Activated CD4-positive, alpha-beta memory T cell treated with anti-CD3 and anti-CD28 coated beads for 36 hours (primary cell): Measurements from ENCODE around the gene GMDS. TPM values are rescaled to one million over a fixed set of nuclear protein-coding genes. Genes with fewer than 3 reads are reported as not detected.

Experiments used
- CTCF ChIA-PET: fragments of 350-600 bp; sonication (Branson Sonifier 250); formaldehyde crosslinking; loops from one replicate; lab custom pipeline; 2021; ENCODE audit warnings: antibody characterized with exemption, inconsistent platforms; lab: Charles Lee
- POLR2A ChIA-PET: fragments of 350-600 bp; sonication (Branson Sonifier 250); formaldehyde crosslinking; loops from one replicate; lab custom pipeline; 2021; ENCODE audit warnings: antibody characterized with exemption; lab: Charles Lee
- DNase-seq: peaks from one replicate; pipeline ENCODE4 v3.0.0-alpha.2; 2020
- H3K27ac Mint-ChIP-seq: one replicate; pipeline ENCODE4 v1.8.0; 2021; ENCODE audit warnings: mixed read lengths
- H3K27me3 Mint-ChIP-seq: one replicate; pipeline ENCODE4 v1.8.0; 2021; ENCODE audit warnings: mixed read lengths
- H3K36me3 Mint-ChIP-seq: one replicate; pipeline ENCODE4 v1.8.0; 2021; ENCODE audit warnings: mixed read lengths
- H3K4me1 Mint-ChIP-seq: one replicate; pipeline ENCODE4 v1.8.0; 2021; ENCODE audit warnings: low read depth, mixed read lengths
- H3K4me3 Mint-ChIP-seq: one replicate; pipeline ENCODE4 v1.8.0; 2021; ENCODE audit warnings: mild to moderate bottlenecking, mixed read lengths
- H3K9me3 Mint-ChIP-seq: one replicate; pipeline ENCODE4 v1.8.0; 2021; ENCODE audit warnings: mixed read lengths
- intact Hi-C: fragments of 100-400 bp; cut with micrococcal nuclease; formaldehyde crosslinking; loops from one replicate; pipeline ENCODE4 v1.15.1; 2023
- total RNA-seq, 2 experiments: library from RNA; stranded (reverse); gene quantifications; one replicate each; pipeline ENCODE4 v1.2.3, GENCODE V29; 2021

Gene GMDS
- total RNA-seq, 2 experiments from 2014 or later = 34.7 to 36.4 TPM

DNA sequence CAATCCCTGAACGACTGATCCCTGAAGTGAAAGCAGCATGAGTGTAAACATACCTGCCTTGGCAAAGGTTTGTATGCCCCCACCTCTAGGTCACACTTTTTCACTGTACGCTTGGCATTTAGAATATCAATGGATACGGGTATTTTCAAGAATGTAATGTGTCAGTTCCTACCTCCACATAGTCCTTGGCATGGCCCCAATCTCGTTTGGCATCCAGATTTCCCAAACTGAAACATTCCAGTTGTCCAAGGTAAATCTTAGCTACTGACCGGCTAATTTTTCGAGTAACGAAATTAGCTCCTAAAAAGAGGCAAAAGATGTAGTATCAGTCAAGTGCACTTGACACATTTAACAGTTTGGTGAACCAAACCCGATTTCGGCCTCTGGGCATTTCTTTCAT is 315.5 kb downstream of the GMDS start:
- no peaks in the 10 kb centered on the region for H3K4me1 Mint-ChIP-seq
- no peaks in the 10 kb centered on the region for H3K27me3 Mint-ChIP-seq
- intact Hi-C loops = no loop called here
- ChIA-PET POLR2A (no interaction called here), CTCF (no interaction called here)
- H3K4me3 Mint-ChIP-seq = no peak overlapping the region
- no peak overlapping the region for H3K27ac Mint-ChIP-seq
- no peak for DNase-seq
- peaks cover 4% of the 10 kb centered on the region for H3K36me3 Mint-ChIP-seq
- H3K9me3 Mint-ChIP-seq = peaks cover 13% of the 10 kb centered on the region

- ChIA-PET CTCF (no interaction called here), POLR2A (no interaction called here)
- Mint-ChIP-seq H3K36me3 (peaks cover 9% of the 10 kb centered on the region), H3K27ac (no peak overlapping the region), H3K27me3 (no peaks in the 10 kb centered on the region), H3K9me3 (no peaks in the 10 kb centered on the region), H3K4me3 (no peak overlapping the region), H3K4me1 (no peaks in the 10 kb centered on the region)
- no peak for DNase-seq
- intact Hi-C loops = no loop called here
These were observed 319.5 kb downstream of the GMDS start for GRCh38 chr6:1925743-1926430.

DNA sequence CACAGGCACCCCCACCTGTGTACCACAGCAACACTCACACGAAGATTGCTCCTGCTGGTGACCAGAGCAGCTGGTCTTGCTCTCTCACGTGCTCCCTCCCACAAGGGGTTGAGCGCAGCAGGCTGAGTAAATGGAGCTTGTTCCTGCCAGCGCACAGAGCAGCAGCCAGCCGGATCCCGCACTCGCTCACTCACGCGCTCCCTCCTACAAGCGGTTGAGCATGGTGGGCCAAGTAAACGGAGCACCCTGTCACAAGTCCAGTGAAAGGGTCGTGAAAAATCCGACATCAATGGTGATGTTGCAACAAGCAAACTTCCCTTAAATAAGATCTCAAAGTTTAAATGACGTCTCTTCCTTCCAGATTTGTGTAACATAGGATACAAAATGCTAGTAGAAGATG is 322.0 kb downstream of the GMDS start:
- H3K27ac Mint-ChIP-seq = no peak overlapping the region
- H3K27me3 Mint-ChIP-seq = no peaks in the 10 kb centered on the region
- no peak for DNase-seq
- no peaks in the 10 kb centered on the region for H3K4me1 Mint-ChIP-seq
- CTCF ChIA-PET = no interaction called here
- peaks cover 9% of the 10 kb centered on the region for H3K36me3 Mint-ChIP-seq
- intact Hi-C loops = no loop called here
- POLR2A ChIA-PET = no interaction called here
- H3K4me3 Mint-ChIP-seq = no peak overlapping the region
- no peaks in the 10 kb centered on the region for H3K9me3 Mint-ChIP-seq

DNA sequence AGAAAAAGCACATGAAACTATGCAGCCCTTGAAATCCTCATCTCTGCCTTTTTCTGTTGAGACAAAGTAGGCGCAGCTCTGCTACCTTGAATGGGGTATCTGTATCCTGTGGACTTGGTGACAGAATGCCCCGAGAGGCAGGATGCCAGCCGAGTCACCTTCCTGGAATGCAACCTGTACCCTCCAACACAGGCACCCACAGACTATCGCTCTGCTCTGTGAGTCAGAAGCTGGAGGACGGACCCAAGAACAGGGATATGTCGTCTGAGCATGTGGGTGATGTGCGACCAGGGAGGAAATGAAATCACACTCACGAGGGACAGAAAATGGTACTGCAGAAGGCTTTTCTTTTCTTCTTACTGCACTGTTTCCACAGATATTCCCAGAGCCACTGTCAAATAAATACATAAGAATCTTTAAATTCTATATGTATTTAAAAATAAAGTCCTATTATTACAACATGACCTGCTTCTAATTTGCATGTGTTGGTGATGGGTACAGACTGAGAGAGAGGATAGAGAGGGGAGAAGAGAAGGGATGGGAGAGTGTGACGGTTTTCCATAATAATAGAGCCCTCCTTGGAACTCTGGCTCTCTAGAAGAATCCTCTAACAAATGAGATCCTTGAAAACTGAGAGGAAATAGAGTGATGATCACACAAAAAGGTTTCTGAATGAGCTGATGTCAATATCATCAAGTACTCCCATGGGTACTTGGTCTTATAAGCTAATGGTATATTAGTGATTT is 327.6 kb downstream of the GMDS start:
- Mint-ChIP-seq H3K4me3 (no peak overlapping the region), H3K4me1 (peaks cover 15% of the 10 kb centered on the region), H3K9me3 (no peaks in the 10 kb centered on the region), H3K27ac (no peak overlapping the region), H3K36me3 (peaks cover 3% of the 10 kb centered on the region), H3K27me3 (no peaks in the 10 kb centered on the region)
- ChIA-PET POLR2A (no interaction called here), CTCF (interaction anchor here (0.6 kb wide), 1 partner anchor 37 kb away, joined by 3 read pairs; no protein-coding TSS in a partner anchor)
- DNase-seq = peak; percentile 68
- intact Hi-C loops = no loop called here

DNA sequence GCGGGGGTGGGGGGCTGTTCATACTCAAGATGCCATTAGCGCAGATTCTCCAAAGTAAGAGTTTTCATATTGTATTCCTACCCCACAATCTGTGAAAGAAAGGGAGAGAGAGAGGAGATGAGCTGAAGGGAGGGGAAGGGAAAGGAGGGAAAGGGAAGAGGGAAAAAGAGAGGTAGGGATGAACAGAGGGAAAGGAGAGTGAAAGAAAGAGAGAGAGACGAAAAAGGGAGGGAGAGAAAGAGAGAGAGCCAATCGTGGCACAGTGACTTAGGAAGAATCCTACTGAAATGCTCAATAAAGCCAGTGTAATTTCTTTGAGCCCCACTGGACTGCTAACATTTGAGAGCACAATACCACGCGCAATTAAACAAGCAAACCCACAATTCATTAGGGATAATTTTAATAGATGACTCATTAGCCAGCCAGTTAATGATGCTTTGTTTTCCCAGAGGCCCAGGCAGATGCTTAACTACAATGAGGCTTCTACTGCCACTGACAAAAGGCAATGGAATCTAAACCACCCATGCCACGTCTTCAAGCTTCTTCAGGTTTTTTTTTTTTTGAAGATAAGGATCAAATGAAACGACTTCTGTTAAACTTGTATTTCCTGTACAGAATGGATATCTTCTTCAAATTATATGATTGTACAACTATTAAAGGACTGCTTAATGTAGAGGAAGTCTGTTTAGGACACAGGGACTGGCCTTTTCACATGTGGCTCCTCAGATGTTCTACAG is 328.9 kb downstream of the GMDS start:
- H3K9me3 Mint-ChIP-seq = no peaks in the 10 kb centered on the region
- ChIA-PET POLR2A (no interaction called here), CTCF (no interaction called here)
- no peaks in the 10 kb centered on the region for H3K27me3 Mint-ChIP-seq
- DNase-seq = no peak
- no peak overlapping the region for H3K4me3 Mint-ChIP-seq
- no peak overlapping the region for H3K27ac Mint-ChIP-seq
- H3K36me3 Mint-ChIP-seq = peaks cover 3% of the 10 kb centered on the region
- H3K4me1 Mint-ChIP-seq = peaks cover 15% of the 10 kb centered on the region
- intact Hi-C loops = no loop called here

GRCh38 chr6:1915226-1915625 is 330.2 kb downstream of the GMDS start:
- H3K4me3 Mint-ChIP-seq = no peak overlapping the region
- peaks cover 15% of the 10 kb centered on the region for H3K4me1 Mint-ChIP-seq
- H3K27me3 Mint-ChIP-seq = no peaks in the 10 kb centered on the region
- ChIA-PET POLR2A (no interaction called here), CTCF (no interaction called here)
- intact Hi-C loops = no loop called here
- H3K27ac Mint-ChIP-seq = no peak overlapping the region
- no peaks in the 10 kb centered on the region for H3K9me3 Mint-ChIP-seq
- DNase-seq = no peak
- peaks cover 5% of the 10 kb centered on the region for H3K36me3 Mint-ChIP-seq

DNA sequence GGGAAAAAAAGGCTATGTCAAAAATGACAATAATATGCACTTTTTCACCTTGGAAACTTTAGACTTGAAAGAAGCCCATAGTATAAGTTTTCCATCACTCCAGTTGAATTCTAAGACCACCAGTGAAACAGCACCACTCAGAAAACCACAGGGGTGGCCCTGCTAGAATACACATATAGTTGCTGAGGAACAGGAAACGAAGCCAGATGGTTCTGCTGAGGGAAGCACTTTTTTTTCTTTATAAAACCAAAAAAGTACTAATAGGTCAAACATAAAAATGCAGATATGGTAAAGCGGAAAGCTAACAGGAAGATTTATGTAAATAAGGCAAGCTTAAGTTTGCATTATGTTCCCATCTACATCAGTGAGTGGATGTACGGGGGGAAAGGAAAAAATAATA is 331.8 kb downstream of the GMDS start:
- CTCF ChIA-PET = no interaction called here
- Mint-ChIP-seq H3K4me3 (no peak overlapping the region), H3K27ac (no peak overlapping the region), H3K9me3 (no peaks in the 10 kb centered on the region), H3K4me1 (peaks cover 15% of the 10 kb centered on the region), H3K27me3 (no peaks in the 10 kb centered on the region), H3K36me3 (peaks cover 15% of the 10 kb centered on the region)
- no peak for DNase-seq
- intact Hi-C loops = no loop called here
- POLR2A ChIA-PET = no interaction called here

DNA sequence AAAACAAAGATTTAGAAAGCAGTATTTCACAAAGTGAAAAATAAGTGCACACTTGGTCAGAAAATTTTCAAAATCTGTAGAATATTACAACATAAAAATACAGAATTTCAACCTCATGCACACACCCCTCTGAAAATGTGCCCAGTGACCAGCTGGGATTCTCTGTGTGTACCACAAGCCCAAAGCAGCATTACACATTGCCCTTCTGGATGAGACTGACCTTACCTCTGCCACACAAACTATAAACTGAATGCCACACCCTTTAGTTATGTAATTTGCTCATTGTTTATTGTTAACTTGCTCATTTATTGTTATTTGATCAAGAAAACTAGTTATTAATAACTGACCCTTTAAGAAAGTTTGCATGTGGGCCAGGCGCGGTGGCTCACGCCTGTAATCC is 332.7 kb downstream of the GMDS start:
- Mint-ChIP-seq H3K36me3 (peaks cover 16% of the 10 kb centered on the region), H3K27me3 (no peaks in the 10 kb centered on the region), H3K4me1 (peaks cover 13% of the 10 kb centered on the region), H3K9me3 (no peaks in the 10 kb centered on the region), H3K27ac (no peak overlapping the region), H3K4me3 (no peak overlapping the region)
- no peak for DNase-seq
- intact Hi-C loops = no loop called here
- POLR2A ChIA-PET = no interaction called here
- CTCF ChIA-PET = no interaction called here

- intact Hi-C loops = no loop called here
- Mint-ChIP-seq H3K36me3 (peaks cover 16% of the 10 kb centered on the region), H3K4me1 (peaks cover 3% of the 10 kb centered on the region), H3K9me3 (no peaks in the 10 kb centered on the region), H3K27ac (no peak overlapping the region), H3K4me3 (no peak overlapping the region), H3K27me3 (no peaks in the 10 kb centered on the region)
- ChIA-PET CTCF (no interaction called here), POLR2A (no interaction called here)
- no peak for DNase-seq
These were observed 333.9 kb downstream of the GMDS start for GRCh38 chr6:1911474-1911873.

DNA sequence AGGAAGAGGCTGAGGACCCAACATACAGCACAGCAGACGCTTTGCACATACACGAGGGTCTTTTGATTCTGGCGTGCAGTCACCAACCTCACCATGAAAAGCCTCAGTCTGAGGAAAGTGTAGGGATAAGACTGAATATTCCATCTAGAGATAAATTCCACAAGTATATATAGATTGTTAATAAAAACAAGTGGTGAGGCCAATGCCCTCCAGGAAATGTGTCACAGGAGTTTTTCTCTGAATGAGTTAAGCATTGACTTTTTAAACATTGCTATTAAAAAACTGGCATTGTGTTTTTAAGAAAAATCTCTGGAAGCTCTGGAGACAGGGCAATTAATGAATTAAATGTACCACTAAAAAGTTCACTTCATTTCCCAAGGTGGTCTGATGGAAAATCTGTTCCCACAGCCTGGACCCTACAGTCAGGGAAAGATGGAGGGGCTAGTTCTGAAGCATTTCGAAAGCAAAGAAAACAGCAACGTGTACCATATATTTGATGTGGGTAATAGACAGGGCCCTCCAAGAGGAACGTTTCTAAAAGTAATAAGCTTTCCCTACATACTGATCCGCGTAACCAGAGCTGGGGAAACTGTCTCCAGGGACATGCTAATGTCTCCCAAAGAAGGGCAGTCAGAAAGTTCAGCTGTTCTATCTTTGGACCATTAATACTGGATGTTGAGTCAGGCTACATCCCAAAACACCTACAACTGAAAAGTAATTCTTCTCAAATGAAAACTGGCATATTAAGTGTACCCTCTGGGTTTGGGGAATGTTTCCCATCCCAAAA is 334.6 kb downstream of the GMDS start:
- POLR2A ChIA-PET = no interaction called here
- H3K27me3 Mint-ChIP-seq = no peaks in the 10 kb centered on the region
- intact Hi-C loops = no loop called here
- DNase-seq = no peak
- H3K36me3 Mint-ChIP-seq = peaks cover 16% of the 10 kb centered on the region
- H3K4me1 Mint-ChIP-seq = no peaks in the 10 kb centered on the region
- no peaks in the 10 kb centered on the region for H3K9me3 Mint-ChIP-seq
- CTCF ChIA-PET = interaction anchor here (0.7 kb wide), 1 partner anchor 15 kb away, joined by 3 read pairs; no protein-coding TSS in a partner anchor
- H3K27ac Mint-ChIP-seq = no peak overlapping the region
- no peak overlapping the region for H3K4me3 Mint-ChIP-seq

DNA sequence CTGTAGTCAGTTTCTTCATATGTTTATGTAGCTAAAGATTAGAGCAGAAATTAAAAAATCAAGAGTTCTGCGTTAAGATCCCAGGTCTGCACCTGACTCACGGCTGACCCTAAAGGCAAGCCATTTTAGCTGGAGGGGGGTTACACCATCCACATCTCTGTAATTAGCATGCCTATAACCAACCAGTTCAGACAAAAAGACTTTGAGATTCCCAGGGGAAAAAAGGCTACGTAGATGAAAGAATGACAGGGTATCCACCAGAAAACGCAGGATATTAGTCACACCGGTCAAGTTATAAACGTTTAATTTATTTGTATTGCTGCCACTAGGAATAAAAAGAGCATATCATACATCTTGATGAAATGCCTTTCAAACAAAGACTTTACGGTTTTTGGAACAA is 336.6 kb downstream of the GMDS start:
- Mint-ChIP-seq H3K27me3 (no peaks in the 10 kb centered on the region), H3K27ac (no peak overlapping the region), H3K36me3 (peaks cover 15% of the 10 kb centered on the region), H3K9me3 (no peaks in the 10 kb centered on the region), H3K4me3 (no peak overlapping the region), H3K4me1 (no peaks in the 10 kb centered on the region)
- intact Hi-C loops = no loop called here
- CTCF ChIA-PET = no interaction called here
- POLR2A ChIA-PET = no interaction called here
- DNase-seq = no peak

DNA sequence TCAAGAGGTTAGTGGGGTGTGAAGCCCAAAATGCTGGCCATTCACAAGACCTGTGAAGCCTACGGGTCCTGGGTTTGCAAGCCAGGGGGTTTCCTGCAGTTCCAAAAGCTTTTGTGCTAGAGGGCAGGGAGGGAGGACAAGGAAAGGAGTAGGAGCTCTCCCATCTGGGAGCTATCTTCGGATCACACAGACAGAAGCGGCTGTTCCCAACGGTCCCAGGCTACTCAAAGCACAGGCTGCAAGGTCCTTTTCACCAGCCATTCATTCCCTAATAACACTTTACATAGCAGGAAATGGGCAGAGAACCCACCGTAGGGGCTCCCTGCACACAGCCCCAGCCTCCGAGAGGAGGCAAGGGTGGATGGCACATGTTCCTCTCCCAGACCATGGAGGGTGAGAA is 338.8 kb downstream of the GMDS start:
- H3K4me1 Mint-ChIP-seq = no peaks in the 10 kb centered on the region
- no peak overlapping the region for H3K4me3 Mint-ChIP-seq
- no peaks in the 10 kb centered on the region for H3K9me3 Mint-ChIP-seq
- ChIA-PET CTCF (interaction anchor here (0.5 kb wide), 1 partner anchor 1048 kb away, joined by 3 read pairs; no protein-coding TSS in a partner anchor), POLR2A (no interaction called here)
- intact Hi-C loops = no loop called here
- H3K36me3 Mint-ChIP-seq = peaks cover 13% of the 10 kb centered on the region
- no peak for DNase-seq
- H3K27me3 Mint-ChIP-seq = no peaks in the 10 kb centered on the region
- no peak overlapping the region for H3K27ac Mint-ChIP-seq
